Mucosa of stomach (tissue), 1 donor: Measurements from ENCODE around the gene SC5D.

ENCODE experiments used
- H3K27me3 ChIP-seq: one replicate; pipeline ENCODE4 v1.7.0; 2013; ENCODE audit warnings: mild to moderate bottlenecking, low read length; ENCODE audit not compliant: control insufficient read depth, insufficient read depth
- H3K36me3 ChIP-seq: one replicate; pipeline ENCODE4 v1.7.0; 2013; ENCODE audit warnings: low read length; ENCODE audit not compliant: control insufficient read depth, insufficient read depth
- H3K4me1 ChIP-seq: one replicate; pipeline ENCODE4 v1.7.0; 2013; ENCODE audit warnings: mild to moderate bottlenecking, low read length; ENCODE audit not compliant: control insufficient read depth, insufficient read depth
- H3K4me3 ChIP-seq: one replicate; pipeline ENCODE4 v1.7.0; 2013; ENCODE audit warnings: low read length
- H3K9ac ChIP-seq: one replicate; pipeline ENCODE4 v1.7.0; 2013; ENCODE audit warnings: mild to moderate bottlenecking, low read length, moderate library complexity
- H3K9me3 ChIP-seq: one replicate; pipeline ENCODE4 v1.7.0; 2013; ENCODE audit warnings: mild to moderate bottlenecking, low read length, moderate library complexity; ENCODE audit not compliant: control insufficient read depth
- donor health status: Pancreatic carcinoma.

SC5D gene

GRCh38 chr11:121295246-121296029 lies 2.9 kb downstream of the SC5D start:
- Histone ChIP-seq H3K27me3 (no peaks in the 10 kb centered on the region), H3K36me3 (no peaks in the 10 kb centered on the region), H3K4me3 (no peak overlapping the region), H3K4me1 (peaks cover 11% of the 10 kb centered on the region), H3K9ac (no peak overlapping the region), H3K9me3 (no peaks in the 10 kb centered on the region)

DNA sequence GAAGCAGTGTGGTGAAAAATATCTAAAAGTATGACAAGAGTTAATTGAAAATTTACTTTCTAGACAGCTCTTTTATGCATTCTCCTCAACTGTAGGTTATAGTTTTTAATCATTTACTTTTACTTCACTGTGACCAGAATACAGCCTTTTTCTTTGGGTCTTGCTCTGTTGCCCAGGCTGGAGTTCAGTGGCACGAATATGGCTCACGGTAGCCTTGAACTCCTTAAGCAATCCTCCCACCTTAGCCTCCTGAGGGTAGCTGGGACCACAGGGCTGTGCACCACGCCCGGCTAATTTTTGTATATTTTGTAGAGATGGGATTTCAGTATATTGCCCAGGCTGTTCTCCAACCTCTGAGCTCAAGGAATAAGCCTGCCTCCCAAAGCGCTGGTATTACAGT lies 5.3 kb downstream of the SC5D start:
- no peaks in the 10 kb centered on the region for H3K27me3 ChIP-seq
- H3K36me3 ChIP-seq: no peaks in the 10 kb centered on the region
- no peak overlapping the region for H3K9ac ChIP-seq
- no peaks in the 10 kb centered on the region for H3K9me3 ChIP-seq
- no peak overlapping the region for H3K4me3 ChIP-seq
- H3K4me1 ChIP-seq: peaks cover 16% of the 10 kb centered on the region

GRCh38 chr11:121298774-121299173 lies 6.2 kb downstream of the SC5D start:
- Histone ChIP-seq H3K9ac (no peak overlapping the region), H3K4me1 (peaks cover 13% of the 10 kb centered on the region), H3K27me3 (no peaks in the 10 kb centered on the region), H3K4me3 (no peak overlapping the region), H3K9me3 (no peaks in the 10 kb centered on the region), H3K36me3 (no peaks in the 10 kb centered on the region)

DNA sequence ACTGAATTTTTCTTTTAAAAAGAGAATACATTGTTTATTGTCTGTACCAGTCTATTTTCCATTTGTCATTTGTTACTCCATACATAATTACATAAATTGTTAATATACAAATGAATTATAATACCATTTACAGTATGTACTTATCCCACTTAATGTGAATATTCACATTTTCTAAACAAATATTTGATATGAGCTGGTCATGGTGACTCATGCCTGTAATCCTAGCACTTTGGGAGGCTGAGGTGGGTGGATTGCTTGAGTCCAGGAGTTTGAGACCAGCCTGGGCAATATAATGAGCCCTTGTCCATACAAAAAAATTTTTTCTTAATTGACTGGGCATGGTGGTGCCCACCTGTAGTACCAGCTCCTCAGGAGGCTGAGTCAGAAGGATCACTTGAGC lies 6.8 kb downstream of the SC5D start:
- no peaks in the 10 kb centered on the region for H3K9me3 ChIP-seq
- no peak overlapping the region for H3K4me3 ChIP-seq
- peaks cover 11% of the 10 kb centered on the region for H3K4me1 ChIP-seq
- no peaks in the 10 kb centered on the region for H3K27me3 ChIP-seq
- no peaks in the 10 kb centered on the region for H3K36me3 ChIP-seq
- H3K9ac ChIP-seq: no peak overlapping the region

DNA sequence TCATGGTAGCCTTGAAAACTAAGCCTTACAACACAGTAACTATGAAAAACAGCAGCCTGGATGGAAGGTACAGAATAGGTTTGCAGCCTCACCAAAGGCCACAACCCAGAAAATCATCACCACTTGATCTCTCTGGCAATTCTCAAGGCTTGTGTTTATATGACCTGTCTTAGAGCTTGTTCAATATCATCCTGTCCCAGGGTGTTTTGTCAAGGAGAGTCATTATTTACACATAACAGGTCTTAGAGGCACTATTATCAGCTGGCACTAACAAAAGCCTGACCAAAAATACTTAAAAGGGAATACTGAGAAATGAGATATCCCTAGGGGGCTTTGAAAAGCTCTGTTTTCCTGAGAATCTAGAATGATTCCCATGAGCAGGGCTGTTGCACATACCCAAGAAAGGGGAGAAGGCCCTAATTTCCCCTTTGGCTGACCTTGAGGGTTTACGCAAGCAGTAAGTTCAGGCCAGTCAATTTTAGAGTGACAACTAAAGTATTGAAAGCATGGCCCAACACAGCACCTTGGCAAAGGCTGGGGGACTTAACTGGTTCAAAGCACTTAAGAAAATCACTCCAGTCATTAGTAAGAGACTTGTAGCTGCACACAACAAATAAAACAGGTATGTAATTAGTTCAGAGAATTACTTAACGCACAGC lies 7.9 kb downstream of the SC5D start:
- no peak overlapping the region for H3K4me3 ChIP-seq
- no peaks in the 10 kb centered on the region for H3K36me3 ChIP-seq
- no peak overlapping the region for H3K9ac ChIP-seq
- no peaks in the 10 kb centered on the region for H3K9me3 ChIP-seq
- no peaks in the 10 kb centered on the region for H3K27me3 ChIP-seq
- peaks cover 11% of the 10 kb centered on the region for H3K4me1 ChIP-seq

GRCh38 chr11:121300972-121301699 lies 8.6 kb downstream of the SC5D start:
- Histone ChIP-seq H3K4me3 (no peak overlapping the region), H3K9ac (no peak overlapping the region), H3K27me3 (no peaks in the 10 kb centered on the region), H3K4me1 (peaks cover 11% of the 10 kb centered on the region), H3K9me3 (no peaks in the 10 kb centered on the region), H3K36me3 (no peaks in the 10 kb centered on the region)

- no peak overlapping the region for H3K4me3 ChIP-seq
- no peaks in the 10 kb centered on the region for H3K9me3 ChIP-seq
- H3K27me3 ChIP-seq: no peaks in the 10 kb centered on the region
- peaks cover 11% of the 10 kb centered on the region for H3K4me1 ChIP-seq
- no peaks in the 10 kb centered on the region for H3K36me3 ChIP-seq
- H3K9ac ChIP-seq: no peak overlapping the region
Observed at GRCh38 chr11:121304759-121305158, 12.2 kb downstream of the SC5D start.

DNA sequence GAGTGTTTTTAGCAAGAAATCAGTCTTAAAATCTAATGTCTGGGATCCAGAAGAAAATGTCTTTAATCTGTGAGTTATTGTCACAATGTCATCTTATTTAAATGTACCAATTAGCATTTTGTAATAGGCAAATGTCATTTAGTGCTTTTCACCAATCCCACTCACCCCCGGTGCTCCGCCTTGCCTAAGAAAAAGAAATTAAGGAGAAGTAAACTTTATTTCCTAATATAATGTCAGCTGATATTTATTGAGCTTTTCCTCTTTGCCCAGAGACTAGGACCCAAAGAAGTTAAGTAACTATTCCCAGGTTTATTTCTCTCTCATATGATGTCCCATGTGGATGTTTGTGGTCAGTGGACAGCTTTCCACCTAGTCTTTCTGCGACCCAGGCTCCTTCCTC lies 16.2 kb downstream of the SC5D start:
- no peaks in the 10 kb centered on the region for H3K4me1 ChIP-seq
- no peak overlapping the region for H3K4me3 ChIP-seq
- H3K9me3 ChIP-seq: no peaks in the 10 kb centered on the region
- H3K36me3 ChIP-seq: no peaks in the 10 kb centered on the region
- H3K27me3 ChIP-seq: no peaks in the 10 kb centered on the region
- H3K9ac ChIP-seq: no peak overlapping the region

DNA sequence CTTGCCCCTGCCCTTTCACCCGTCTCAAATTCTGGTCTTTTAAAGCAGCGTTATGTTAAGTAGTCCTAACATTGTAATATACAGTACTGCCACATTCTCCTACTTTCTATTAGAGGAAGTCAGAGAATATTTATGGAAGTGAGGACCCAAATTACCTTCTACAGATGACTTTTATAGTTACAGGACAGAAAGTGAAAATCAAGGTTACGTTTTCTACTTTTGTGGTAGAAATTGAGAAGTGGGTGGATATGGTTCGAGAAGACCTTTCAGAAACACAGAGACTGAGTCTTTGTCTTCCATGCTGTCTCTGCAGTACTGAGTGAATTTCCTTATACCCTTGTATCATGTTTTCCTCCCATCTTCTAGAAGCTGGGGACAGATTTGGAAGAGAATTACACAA lies 17.1 kb downstream of the SC5D start:
- Histone ChIP-seq H3K9ac (no peak overlapping the region), H3K4me3 (no peak overlapping the region), H3K36me3 (no peaks in the 10 kb centered on the region), H3K27me3 (no peaks in the 10 kb centered on the region), H3K4me1 (no peaks in the 10 kb centered on the region), H3K9me3 (no peaks in the 10 kb centered on the region)

DNA sequence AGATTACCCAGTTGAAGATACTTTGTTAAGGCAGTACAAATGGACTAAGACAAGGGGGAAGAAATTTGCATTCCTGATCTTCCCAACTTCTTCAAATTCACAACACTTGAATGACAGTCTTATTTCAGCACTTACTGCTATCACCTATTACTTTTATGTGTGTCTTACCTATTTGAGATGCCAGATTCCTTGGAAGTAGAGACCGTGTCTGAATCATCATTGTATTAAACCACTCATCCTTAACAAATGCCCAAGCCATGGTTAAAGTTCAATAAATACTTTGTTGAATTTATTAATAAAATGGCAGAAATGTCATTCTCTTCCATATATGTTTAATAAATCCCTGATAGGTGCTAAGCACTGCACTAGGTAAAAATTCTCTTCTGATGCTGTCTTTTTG lies 18.3 kb downstream of the SC5D start:
- Histone ChIP-seq H3K9ac (no peak overlapping the region), H3K4me1 (no peaks in the 10 kb centered on the region), H3K4me3 (no peak overlapping the region), H3K9me3 (no peaks in the 10 kb centered on the region), H3K27me3 (no peaks in the 10 kb centered on the region), H3K36me3 (no peaks in the 10 kb centered on the region)

DNA sequence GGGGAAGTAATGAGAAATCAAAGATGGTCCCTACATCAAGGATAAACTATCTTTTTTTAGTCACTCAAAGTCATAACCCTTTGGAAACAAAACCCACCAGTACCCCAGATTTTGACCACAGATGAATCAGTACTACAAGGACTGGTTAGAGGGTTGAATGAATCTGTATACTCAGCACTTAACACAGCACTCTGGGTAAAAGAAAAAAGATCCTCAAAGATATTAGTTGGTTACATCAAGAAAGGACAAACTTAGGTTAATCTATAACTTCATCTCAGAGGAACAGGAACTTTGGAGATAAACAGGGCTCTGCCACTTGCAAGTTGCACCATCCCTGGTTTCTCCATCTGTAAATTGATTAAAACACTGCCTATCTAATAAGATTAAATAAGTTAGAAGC lies 18.8 kb downstream of the SC5D start:
- H3K4me1 ChIP-seq: no peaks in the 10 kb centered on the region
- H3K27me3 ChIP-seq: no peaks in the 10 kb centered on the region
- H3K9me3 ChIP-seq: no peaks in the 10 kb centered on the region
- no peak overlapping the region for H3K9ac ChIP-seq
- no peaks in the 10 kb centered on the region for H3K36me3 ChIP-seq
- no peak overlapping the region for H3K4me3 ChIP-seq

DNA sequence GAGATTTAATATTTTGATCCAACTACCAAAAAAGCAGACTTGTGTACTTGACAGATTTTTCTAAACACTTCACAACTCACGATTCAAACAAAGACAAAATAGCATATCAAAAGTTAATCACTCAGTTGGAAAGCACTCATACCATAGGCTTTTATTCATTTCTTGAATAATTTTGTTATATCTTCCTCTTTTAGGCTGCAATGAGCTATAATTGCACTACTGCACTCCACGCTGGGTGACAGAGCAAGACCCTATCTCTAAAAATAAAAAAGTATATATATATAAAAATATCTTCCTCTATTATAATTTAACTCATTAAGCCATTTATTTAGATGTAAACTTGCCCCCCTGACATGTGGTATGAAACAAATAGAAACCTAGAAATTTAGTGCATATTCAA lies 19.9 kb downstream of the SC5D start:
- Histone ChIP-seq H3K4me1 (no peaks in the 10 kb centered on the region), H3K9me3 (no peaks in the 10 kb centered on the region), H3K9ac (no peak overlapping the region), H3K27me3 (no peaks in the 10 kb centered on the region), H3K36me3 (no peaks in the 10 kb centered on the region), H3K4me3 (no peak overlapping the region)
